ES-I3 (cell line): Measurements from ENCODE around the gene DLGAP1.

Experiments
- H3K36me3 ChIP-seq: 2 replicates; pipeline ENCODE4 v1.6.1; 2013; ENCODE audit warnings: mild to moderate bottlenecking, low read length, control low read depth, moderate library complexity; ENCODE audit not compliant: insufficient read depth
- H3K4me1 ChIP-seq: 2 replicates; pipeline ENCODE4 v1.6.1; 2013; ENCODE audit warnings: mild to moderate bottlenecking, control low read depth, low read length; ENCODE audit not compliant: insufficient read depth
- H3K9ac ChIP-seq: 2 replicates; pipeline ENCODE4 v1.6.1; 2013; ENCODE audit warnings: low read depth, mild to moderate bottlenecking, low read length, moderate library complexity
- H3K9me3 ChIP-seq: 2 replicates; pipeline ENCODE4 v1.6.1; 2013; ENCODE audit warnings: mild to moderate bottlenecking, low read length, moderate library complexity; ENCODE audit not compliant: control insufficient read depth, insufficient read depth

The DLGAP1 gene

GRCh38 chr18:4231260-4231659, 223.8 kb downstream of the DLGAP1 start:
- no peaks in the 10 kb centered on the region for H3K36me3 ChIP-seq
- H3K4me1 ChIP-seq = peaks cover 32% of the 10 kb centered on the region
- no peaks in the 10 kb centered on the region for H3K9me3 ChIP-seq
- no peak overlapping the region for H3K9ac ChIP-seq

GRCh38 chr18:4230450-4231168, 224.5 kb downstream of the DLGAP1 start:
- Histone ChIP-seq H3K36me3 (no peaks in the 10 kb centered on the region), H3K9me3 (no peaks in the 10 kb centered on the region), H3K9ac (no peak overlapping the region), H3K4me1 (peaks cover 32% of the 10 kb centered on the region)

- no peaks in the 10 kb centered on the region for H3K36me3 ChIP-seq
- no peaks in the 10 kb centered on the region for H3K4me1 ChIP-seq
- H3K9me3 ChIP-seq = no peaks in the 10 kb centered on the region
- H3K9ac ChIP-seq = no peak overlapping the region
Measured at GRCh38 chr18:4224031-4224704, 230.9 kb downstream of the DLGAP1 start.

GRCh38 chr18:4211111-4211837, 243.8 kb downstream of the DLGAP1 start:
- Histone ChIP-seq H3K36me3 (no peaks in the 10 kb centered on the region), H3K9me3 (no peaks in the 10 kb centered on the region), H3K9ac (no peak overlapping the region), H3K4me1 (peaks cover 5% of the 10 kb centered on the region; the same call in 1 of the 2 replicates)

- H3K9me3 ChIP-seq = no peaks in the 10 kb centered on the region
- no peak overlapping the region for H3K9ac ChIP-seq
- peaks cover 10% of the 10 kb centered on the region for H3K4me1 ChIP-seq
- no peaks in the 10 kb centered on the region for H3K36me3 ChIP-seq
Measured at GRCh38 chr18:4208366-4208765, 246.7 kb downstream of the DLGAP1 start.

GRCh38 chr18:4207383-4207985, 247.6 kb downstream of the DLGAP1 start:
- no peaks in the 10 kb centered on the region for H3K9me3 ChIP-seq
- H3K36me3 ChIP-seq = no peaks in the 10 kb centered on the region
- no peak overlapping the region for H3K9ac ChIP-seq
- peaks cover 10% of the 10 kb centered on the region for H3K4me1 ChIP-seq

GRCh38 chr18:4204438-4204720, 250.7 kb downstream of the DLGAP1 start:
- Histone ChIP-seq H3K9me3 (no peaks in the 10 kb centered on the region), H3K4me1 (peaks cover 10% of the 10 kb centered on the region), H3K36me3 (no peaks in the 10 kb centered on the region), H3K9ac (no peak overlapping the region)

- peaks cover 10% of the 10 kb centered on the region for H3K4me1 ChIP-seq
- H3K9me3 ChIP-seq = no peaks in the 10 kb centered on the region
- H3K9ac ChIP-seq = no peak overlapping the region
- H3K36me3 ChIP-seq = no peaks in the 10 kb centered on the region
Measured at GRCh38 chr18:4203568-4204437, 251.3 kb downstream of the DLGAP1 start.

- Histone ChIP-seq H3K4me1 (peaks cover 12% of the 10 kb centered on the region), H3K9ac (no peak overlapping the region), H3K36me3 (no peaks in the 10 kb centered on the region), H3K9me3 (no peaks in the 10 kb centered on the region)
Measured at GRCh38 chr18:4200399-4200798, 254.7 kb downstream of the DLGAP1 start.

- Histone ChIP-seq H3K4me1 (peaks cover 11% of the 10 kb centered on the region), H3K9ac (no peak overlapping the region), H3K36me3 (no peaks in the 10 kb centered on the region), H3K9me3 (no peaks in the 10 kb centered on the region)
Measured at GRCh38 chr18:4198956-4199355, 256.2 kb downstream of the DLGAP1 start.

GRCh38 chr18:4196351-4196750, 258.8 kb downstream of the DLGAP1 start:
- H3K9ac ChIP-seq = no peak overlapping the region
- H3K36me3 ChIP-seq = no peaks in the 10 kb centered on the region
- H3K4me1 ChIP-seq = peaks cover 9% of the 10 kb centered on the region; the same call in 1 of the 2 replicates
- no peaks in the 10 kb centered on the region for H3K9me3 ChIP-seq

GRCh38 chr18:4193086-4193485, 262.0 kb downstream of the DLGAP1 start:
- H3K9ac ChIP-seq = no peak overlapping the region
- no peaks in the 10 kb centered on the region for H3K9me3 ChIP-seq
- H3K4me1 ChIP-seq = peaks cover 9% of the 10 kb centered on the region; the same call in 1 of the 2 replicates
- no peaks in the 10 kb centered on the region for H3K36me3 ChIP-seq

- no peaks in the 10 kb centered on the region for H3K36me3 ChIP-seq
- no peak overlapping the region for H3K9ac ChIP-seq
- H3K9me3 ChIP-seq = peaks cover 6% of the 10 kb centered on the region
- peaks cover 33% of the 10 kb centered on the region for H3K4me1 ChIP-seq
Measured at GRCh38 chr18:4181882-4182568, 273.1 kb downstream of the DLGAP1 start.
